HG03095 (cell line): ENCODE data around the gene YLPM1.

Source experiments
- ATAC-seq: cut with Tn5 transposase; IDR thresholded peaks from one replicate; pipeline ENCODE4 v1.9.1; 2021; ENCODE audit warnings: moderate library complexity; ENCODE audit not compliant: unreplicated experiment

Gene YLPM1

GRCh38 chr14:74867673-74868072 is 104.6 kb downstream of the YLPM1 start:
- ATAC-seq, result no peak

- ATAC-seq, result no peak
These were observed 105.6 kb downstream of the YLPM1 start for GRCh38 chr14:74868739-74869138.

- ATAC-seq, result no peak
These were observed 108.7 kb downstream of the YLPM1 start for GRCh38 chr14:74871819-74872218.

- ATAC-seq, result no peak
These were observed 112.1 kb downstream of the YLPM1 start for GRCh38 chr14:74875204-74875603.

GRCh38 chr14:74875941-74876913 is 113.1 kb downstream of the YLPM1 start, which contains the start of gene PROX2:
TSS of gene PROX2 (minus strand) at chr14:74876145. CDS start at chr14:74863834, 12,311 bp downstream.
- no peak for ATAC-seq

GRCh38 chr14:74879427-74880182 is 116.5 kb downstream of the YLPM1 start:
- ATAC-seq, result no peak

GRCh38 chr14:74881431-74882102 is 118.5 kb downstream of the YLPM1 start, which contains the start of gene DLST:
TSS of gene DLST (plus strand) at chr14:74881916. CDS start at chr14:74881954, 38 bp downstream.
- peak; percentile 85 for ATAC-seq

- peak; percentile 37 for ATAC-seq
These were observed 119.2 kb downstream of the YLPM1 start for GRCh38 chr14:74882103-74882920.
